Cardiac muscle cell (in vitro differentiated cells and primary cell): ENCODE measurements around the gene NAB2. TPM values are rescaled to one million over a fixed set of nuclear protein-coding genes. Genes with fewer than 3 reads are reported as not detected.

Experiments used
- DNase-seq, 2 donors: peaks; one replicate each; pipeline versions ENCODE4 v3.0.0 to v3.0.0-alpha.2; 2010 to 2017; ENCODE audit warnings: low read depth in 1 of 2, low spot score in 1 of 2
- H3K27ac ChIP-seq: fragments of 200-600 bp; sonication (generic); 2 replicates; pipeline ENCODE4 v1.5.1; 2016
- H3K27me3 ChIP-seq: fragments of 200-600 bp; sonication (generic); 2 replicates; pipeline ENCODE4 v1.6.0; 2016; ENCODE audit warnings: control low read depth
- H3K36me3 ChIP-seq: fragments of 200-600 bp; sonication (generic); 2 replicates; pipeline ENCODE4 v1.5.1; 2016; ENCODE audit warnings: control low read depth
- H3K4me1 ChIP-seq: fragments of 200-600 bp; sonication (generic); 2 replicates; pipeline ENCODE4 v1.8.1; 2017; ENCODE audit warnings: low read depth, mild to moderate bottlenecking, mixed run types
- H3K4me3 ChIP-seq: fragments of 200-600 bp; sonication (generic); 2 replicates; pipeline ENCODE4 v1.5.1; 2016; ENCODE audit warnings: mild to moderate bottlenecking
- H3K9me3 ChIP-seq: fragments of 200-600 bp; sonication (generic); 2 replicates; pipeline ENCODE4 v1.5.1; 2017; ENCODE audit warnings: low read depth, mild to moderate bottlenecking, control low read depth
- CTCF ChIP-seq: IDR thresholded peaks from 2 replicates; pipeline ENCODE4 v1.5.1; 2012; ENCODE audit warnings: low read depth, mild to moderate bottlenecking, low read length
- polyA plus RNA-seq: library from polyadenylated mRNA; unstranded; fragments of >200 nt; fragmentation: Nextera tagmentation; extraction: Ambion mirVana; gene quantifications from 2 replicates; pipeline ENCODE4 v1.2.1, GENCODE V29; 2016
- total RNA-seq: library from RNA; depleted of rRNA; stranded (reverse); fragments of >200 nt; gene quantifications from 2 replicates; pipeline ENCODE4 v1.2.3, GENCODE V29; 2016

Gene NAB2
- total and polyA plus RNA-seq, 2 experiments from 2014 or later: 11.9 to 35.0 TPM

- H3K4me3 ChIP-seq: peak overlapping the region; percentile 84
- H3K9me3 ChIP-seq: no peaks in the 10 kb centered on the region
- no peaks in the 10 kb centered on the region for H3K36me3 ChIP-seq
- no peaks in the 10 kb centered on the region for H3K27me3 ChIP-seq
- H3K4me1 ChIP-seq: peaks cover 33% of the 10 kb centered on the region
- H3K27ac ChIP-seq: no peak overlapping the region
- DNase-seq: peak in 1 of 2 donors; percentile 39
- no peak for TF ChIP-seq CTCF
These were observed 39.8 kb downstream of the NAB2 start for GRCh38 chr12:57128519-57129247.

DNA sequence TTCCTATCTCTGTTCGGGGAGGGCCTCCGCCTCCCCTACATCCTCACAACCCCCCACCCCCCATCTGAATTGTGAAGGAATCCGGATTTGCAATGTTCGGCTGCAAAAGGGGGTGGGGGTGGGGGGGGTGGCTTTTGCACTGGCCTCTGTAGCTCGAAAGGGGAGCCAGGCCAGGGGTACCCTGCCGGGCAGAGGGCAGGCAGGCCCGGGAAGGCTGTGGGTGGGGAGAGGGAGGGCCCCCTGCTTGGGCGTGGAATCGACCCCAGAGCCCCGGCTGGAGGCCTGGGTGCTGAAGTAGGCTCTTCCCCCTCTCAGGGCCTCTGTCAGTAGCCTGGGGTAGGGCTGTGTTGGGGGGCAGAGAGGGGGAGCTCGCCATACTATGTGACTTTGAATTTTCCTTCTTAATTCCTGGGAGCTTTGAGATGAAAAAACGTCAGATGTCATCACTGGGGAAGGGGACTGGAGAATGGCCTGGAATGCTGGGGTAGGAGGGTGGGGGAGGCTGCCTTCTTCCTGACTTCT is 40.5 kb downstream of the NAB2 start:
- Histone ChIP-seq H3K4me3 (peak overlapping the region; percentile 84), H3K27me3 (no peaks in the 10 kb centered on the region), H3K9me3 (no peaks in the 10 kb centered on the region), H3K36me3 (no peaks in the 10 kb centered on the region), H3K4me1 (peaks cover 38% of the 10 kb centered on the region), H3K27ac (no peak overlapping the region)
- TF ChIP-seq CTCF: no peak
- DNase-seq: peak in 1 of 2 donors; percentile 30

GRCh38 chr12:57129889-57130288 is 41.0 kb downstream of the NAB2 start:
- no peaks in the 10 kb centered on the region for H3K27me3 ChIP-seq
- DNase-seq: no peak
- H3K36me3 ChIP-seq: no peaks in the 10 kb centered on the region
- no peak for TF ChIP-seq CTCF
- H3K4me3 ChIP-seq: peak overlapping the region; percentile 84
- peaks cover 38% of the 10 kb centered on the region for H3K4me1 ChIP-seq
- H3K27ac ChIP-seq: no peak overlapping the region
- H3K9me3 ChIP-seq: no peaks in the 10 kb centered on the region

GRCh38 chr12:57130941-57131340 is 42.0 kb downstream of the NAB2 start:
- Histone ChIP-seq H3K9me3 (no peaks in the 10 kb centered on the region), H3K4me1 (peaks cover 49% of the 10 kb centered on the region), H3K36me3 (no peaks in the 10 kb centered on the region), H3K27ac (no peak overlapping the region), H3K27me3 (no peaks in the 10 kb centered on the region), H3K4me3 (no peak overlapping the region)
- no peak for DNase-seq
- TF ChIP-seq CTCF: no peak

DNA sequence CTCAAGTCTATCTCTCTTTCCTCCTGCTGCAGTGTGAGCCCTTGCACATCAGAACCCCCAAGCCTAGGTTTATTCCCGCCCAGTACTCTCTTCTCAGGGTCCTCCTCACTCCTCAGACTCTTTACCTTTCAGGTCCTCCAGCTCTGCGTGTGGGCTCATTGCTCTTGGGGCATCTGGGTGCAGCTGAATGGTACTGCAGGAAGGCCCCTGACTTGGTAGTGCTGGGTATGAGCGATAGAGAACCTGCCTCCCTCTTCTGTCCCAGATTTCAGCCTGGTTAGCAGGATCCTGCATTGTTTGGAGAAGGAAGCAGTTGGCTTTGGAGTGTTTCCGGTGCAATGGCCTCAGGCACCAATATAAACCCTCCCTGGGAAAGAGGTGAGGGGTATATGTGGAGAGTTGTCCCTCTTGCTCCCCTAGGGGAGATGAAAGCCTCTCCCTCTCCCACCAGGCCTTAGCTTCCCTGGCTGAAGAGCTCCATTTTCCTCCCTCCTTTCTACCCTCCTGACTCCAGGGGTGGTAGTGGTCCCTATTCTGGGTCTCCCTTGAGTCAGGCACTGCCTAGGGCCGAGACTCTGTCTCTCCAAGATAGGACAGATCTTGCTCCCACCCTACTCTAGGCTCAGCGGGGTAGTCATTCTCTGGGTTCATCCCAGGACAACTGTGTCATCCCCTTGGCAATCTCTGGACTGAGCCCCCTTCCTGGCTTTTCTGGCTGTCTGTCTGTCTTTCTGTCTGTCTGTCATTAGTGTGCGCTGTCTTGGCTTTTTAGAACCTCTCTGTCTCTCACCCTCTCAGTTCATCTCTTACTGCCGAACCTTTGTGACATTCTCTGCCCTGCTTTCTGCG is 43.2 kb downstream of the NAB2 start:
- TF ChIP-seq CTCF: no peak
- Histone ChIP-seq H3K4me3 (no peak overlapping the region), H3K9me3 (no peaks in the 10 kb centered on the region), H3K27ac (peak overlapping the region; percentile 69), H3K36me3 (no peaks in the 10 kb centered on the region), H3K4me1 (peaks cover 45% of the 10 kb centered on the region), H3K27me3 (no peaks in the 10 kb centered on the region)
- DNase-seq: no peak
